SKM-1 (cell line): Measurements from ENCODE around the gene DLX3.

Source experiments
- DNase-seq: peaks from one replicate; lab custom pipeline; 2025; ENCODE audit not compliant: unreplicated experiment; lab: John Stamatoyannopoulos, UW

Gene DLX3

DNA sequence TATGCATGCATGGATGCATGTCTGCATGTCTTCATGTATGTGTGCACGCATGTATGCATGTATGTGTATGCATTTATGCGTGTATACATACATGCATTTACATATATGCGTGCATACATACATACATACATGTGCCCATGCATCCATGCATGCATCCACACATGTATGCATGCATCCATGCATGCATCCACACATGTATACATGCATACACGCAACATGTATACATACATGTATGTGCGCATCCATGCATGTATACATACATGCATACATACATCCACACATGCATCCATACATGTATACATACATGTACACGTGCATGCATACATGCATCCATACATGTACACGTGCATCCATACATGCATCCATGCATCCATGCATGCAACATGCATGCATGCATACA, 29.8 kb upstream of the DLX3 start:
- no peak for DNase-seq

DNA sequence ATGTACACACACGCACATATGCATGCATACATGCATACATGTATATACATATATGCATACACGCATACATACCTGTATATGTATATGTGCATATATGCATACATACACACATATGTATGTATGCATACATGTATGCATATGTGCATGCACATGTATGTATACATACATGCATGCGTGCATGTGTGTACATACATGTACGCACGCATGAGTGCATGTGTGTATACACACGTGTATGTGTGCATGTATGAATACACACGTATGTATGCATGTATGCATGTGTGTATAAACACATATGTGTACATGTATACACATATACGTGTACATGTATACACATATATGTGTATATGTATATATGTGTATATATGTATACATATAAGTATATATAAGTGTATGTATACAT, 28.5 kb upstream of the DLX3 start:
- DNase-seq: no peak

DNA sequence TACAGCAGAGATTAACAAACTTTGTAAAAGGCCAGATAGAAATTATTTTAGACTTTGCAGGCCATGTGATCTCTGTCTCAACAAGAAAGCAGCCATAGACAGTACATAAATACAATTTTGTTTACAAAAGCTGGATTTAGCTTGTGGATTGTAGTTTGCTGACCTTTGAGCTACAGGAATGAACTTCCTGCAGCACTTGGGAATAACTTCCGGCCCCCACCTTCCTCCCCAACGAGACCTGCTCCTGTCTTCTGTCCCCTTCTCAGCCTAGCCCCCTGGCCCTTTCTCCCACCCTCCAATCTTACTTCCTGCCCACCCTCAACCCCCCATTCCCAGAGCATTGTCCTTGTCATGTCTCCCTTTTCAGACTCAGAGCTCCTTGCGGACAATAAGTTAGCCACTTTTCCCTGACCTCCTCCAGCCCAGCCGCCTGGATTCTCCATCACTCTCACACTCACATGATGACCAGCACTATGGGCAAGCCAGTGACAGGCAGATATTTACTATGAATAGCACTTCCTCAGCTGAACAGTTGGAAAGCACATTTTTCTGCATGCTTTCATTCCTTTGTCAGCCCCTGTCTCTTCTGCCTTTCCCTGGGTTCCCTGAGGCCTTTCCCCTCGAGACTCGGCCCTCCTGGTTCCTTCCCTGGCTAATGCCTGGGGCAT, 27.6 kb upstream of the DLX3 start:
- DNase-seq: no peak

DNA sequence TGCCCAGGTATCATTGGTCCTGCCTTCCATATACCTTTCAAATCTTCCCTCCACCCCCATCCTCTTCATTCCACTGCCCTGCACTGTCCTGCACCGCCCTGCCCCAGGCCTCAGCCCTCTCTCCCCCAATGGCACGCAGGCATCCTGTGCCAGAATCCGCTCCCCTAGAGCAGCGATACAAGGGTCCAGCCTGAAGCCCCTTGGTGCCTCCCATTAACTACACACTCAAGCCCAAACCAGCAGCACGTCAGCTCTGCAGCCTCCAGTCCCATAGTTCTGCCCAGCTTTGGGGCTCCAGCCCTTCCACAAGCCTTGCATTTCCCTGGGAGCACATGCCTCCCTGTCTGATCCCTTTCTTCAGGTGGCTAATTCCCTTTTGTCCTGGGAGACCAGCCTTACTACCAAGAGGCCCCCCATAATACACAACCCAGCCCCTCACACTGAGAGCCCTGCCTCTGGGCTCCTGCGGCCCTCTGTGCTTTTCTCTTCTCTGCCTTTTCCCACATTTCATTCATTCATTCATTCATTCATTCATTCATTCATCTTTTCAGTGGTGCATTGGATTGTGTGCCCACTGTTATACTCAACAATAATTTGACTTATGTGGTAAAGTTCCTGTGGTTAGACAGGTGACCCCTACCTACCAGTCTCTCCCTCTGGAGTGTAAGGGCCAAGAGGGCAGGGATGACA, 26.8 kb upstream of the DLX3 start:
- DNase-seq: no peak

DNA sequence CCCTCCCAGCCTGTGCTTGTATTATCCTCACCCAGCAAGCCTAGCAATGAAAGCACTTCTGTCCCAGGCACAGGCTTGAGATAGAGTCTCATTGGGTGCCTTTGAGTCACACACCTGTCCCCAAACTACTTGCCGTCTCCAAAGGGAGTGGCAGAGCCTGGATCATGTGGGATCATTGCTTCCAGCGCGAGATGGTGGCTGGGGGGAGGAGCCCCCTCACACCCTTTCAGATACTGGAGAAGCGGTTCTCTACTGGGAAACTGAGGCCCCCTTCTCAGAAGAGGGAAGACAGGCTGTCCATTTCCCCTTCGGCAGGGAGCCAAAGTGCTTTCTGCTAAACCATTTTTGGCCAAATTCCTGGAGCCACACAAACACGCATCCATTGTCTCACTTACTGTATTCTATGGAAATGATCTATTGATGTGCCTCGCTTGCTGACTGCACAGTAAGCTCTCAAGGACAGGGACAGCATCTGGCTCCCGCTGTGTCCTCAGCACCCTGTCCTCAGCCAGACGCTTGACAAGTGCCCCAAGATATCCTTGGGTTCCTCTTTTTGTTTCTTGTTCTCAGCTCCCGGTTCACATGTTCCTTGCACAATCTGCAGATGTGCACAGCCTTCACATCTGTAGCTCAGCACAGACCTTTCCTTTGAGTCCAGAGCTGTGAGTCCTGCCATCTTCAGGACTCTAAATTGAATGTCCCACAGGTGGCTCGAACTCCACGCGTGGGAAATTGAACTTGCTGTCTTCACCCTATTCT, 26.0 kb upstream of the DLX3 start:
- DNase-seq: peak; percentile 65

DNA sequence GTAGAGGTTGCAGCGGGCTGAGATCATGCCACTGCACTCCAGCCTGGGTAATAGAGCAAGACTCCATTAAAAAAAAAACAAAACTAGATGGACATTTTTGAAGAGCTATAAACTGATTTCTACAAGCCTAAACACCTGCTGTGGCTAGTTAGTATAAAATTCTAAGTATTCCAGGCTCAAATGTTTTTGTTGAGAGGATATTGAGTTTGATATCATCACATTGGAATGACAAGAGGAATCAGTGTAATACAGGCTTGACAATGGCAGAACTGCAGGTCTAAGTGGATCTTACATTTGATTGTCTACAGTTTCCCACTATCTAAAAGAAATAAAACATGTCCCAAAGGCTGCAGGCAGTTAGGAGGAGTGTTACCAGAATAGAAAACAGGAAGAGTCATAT, 23.9 kb upstream of the DLX3 start:
- DNase-seq: no peak

GRCh38 chr17:50015146-50015545, 20.1 kb upstream of the DLX3 start:
- no peak for DNase-seq

DNA sequence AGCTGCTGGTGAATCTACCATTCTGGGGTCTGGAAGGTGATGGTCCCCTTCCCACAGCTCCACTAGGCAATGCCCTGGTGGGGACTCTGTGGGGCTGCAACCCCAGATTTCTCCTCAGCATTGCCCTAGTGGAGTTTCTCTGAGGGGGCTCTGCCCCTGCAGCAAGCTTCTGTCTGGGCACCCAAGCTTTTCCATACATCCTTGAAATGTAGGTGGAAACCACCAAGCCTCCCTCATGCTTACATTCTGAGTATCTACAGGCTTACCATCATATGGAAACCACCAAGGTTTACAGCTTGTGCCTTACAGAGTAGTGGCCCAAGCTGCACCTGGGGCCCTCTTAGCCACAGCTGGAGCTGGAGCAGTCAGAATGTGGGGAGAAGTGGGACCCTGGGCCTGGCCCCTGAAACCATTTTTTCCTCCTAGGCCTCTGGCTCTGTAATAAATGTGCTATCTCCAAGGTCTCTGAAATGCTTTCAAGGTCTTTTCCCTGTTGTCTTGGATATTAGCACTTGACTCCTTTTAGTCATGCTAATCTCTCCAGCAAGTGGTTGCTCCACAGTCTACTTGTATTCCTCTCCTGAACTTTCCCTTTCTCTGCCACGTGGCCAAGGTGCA, 19.6 kb upstream of the DLX3 start:
- DNase-seq: no peak

DNA sequence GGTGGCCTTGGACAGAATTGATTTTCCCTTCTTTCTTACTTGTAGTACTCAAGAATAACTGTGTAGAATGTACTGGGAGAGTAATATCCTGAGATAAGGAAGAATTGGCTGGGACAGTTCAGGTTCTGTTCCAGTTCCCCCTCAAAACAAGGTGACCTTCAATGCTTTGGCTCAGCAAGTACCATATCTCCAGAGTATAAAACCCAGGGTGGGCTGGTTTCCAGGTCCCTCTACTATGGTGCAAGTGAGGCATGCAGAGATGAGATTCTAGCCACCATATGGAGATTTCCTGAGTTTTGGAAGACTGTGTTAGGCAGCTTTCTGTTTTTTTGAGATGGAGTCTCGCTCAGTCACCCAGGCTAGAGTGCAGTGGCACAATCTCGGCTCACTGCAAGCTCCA, 18.1 kb upstream of the DLX3 start:
- DNase-seq: no peak

- DNase-seq: no peak
Measured at GRCh38 chr17:50009282-50009681, 14.3 kb upstream of the DLX3 start.

- DNase-seq: no peak
Measured at GRCh38 chr17:50003911-50004310, 8.9 kb upstream of the DLX3 start.

DNA sequence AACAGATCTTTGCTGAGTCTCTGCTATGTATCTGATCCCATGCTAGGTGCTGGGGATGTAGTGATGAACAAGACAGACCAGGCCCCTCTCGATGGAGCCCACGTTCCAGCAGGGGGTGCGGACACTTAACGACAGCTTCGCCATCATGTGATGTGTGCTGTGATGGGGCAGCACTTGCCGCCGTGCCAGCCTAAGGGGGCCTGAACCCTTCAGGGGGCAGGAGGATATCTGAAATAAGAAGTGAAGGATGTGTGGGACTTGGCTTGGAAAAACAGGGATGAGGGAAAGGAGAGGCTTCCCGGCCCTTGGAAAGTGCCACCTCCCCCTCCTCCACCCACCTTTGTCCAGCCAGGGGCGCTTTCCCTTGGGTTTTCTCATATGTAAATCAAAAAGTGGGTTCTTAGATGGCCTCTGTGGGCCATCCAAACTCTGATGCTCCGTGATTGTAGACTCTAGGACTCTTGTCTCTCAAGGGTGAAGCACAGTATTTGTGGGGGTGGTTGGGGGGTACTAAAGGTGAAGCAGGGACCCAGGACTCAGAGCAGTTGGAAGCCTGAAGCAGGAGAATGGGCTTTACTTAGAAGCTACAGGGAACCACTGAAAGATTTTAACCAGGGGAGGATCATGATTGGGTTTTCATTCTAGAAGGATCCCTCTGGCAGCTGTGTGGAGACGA, 4.0 kb upstream of the DLX3 start:
- DNase-seq: no peak

GRCh38 chr17:49997773-49998703, 3.0 kb upstream of the DLX3 start:
- peak; percentile 85 for DNase-seq

DNA sequence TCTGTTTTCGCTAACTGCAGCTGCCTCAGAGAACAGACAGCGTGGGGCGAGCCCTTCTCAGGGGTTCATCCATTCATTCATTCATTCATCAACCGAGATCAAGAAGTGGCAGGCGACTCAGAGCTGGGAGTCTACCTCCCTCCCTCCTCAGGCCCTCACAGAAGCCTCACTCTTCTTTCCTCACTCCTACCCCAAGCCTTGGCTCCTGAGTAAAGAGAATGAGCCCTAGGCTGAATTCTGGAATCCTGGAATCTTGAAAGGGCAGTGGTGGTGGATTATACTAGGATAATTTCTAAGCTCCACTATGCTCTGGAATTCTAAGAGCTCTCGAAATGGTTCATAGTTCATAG, 2.3 kb upstream of the DLX3 start:
- no peak for DNase-seq

- peak; percentile 25 for DNase-seq
Measured at GRCh38 chr17:49996495-49997300, 1.7 kb upstream of the DLX3 start.

DNA sequence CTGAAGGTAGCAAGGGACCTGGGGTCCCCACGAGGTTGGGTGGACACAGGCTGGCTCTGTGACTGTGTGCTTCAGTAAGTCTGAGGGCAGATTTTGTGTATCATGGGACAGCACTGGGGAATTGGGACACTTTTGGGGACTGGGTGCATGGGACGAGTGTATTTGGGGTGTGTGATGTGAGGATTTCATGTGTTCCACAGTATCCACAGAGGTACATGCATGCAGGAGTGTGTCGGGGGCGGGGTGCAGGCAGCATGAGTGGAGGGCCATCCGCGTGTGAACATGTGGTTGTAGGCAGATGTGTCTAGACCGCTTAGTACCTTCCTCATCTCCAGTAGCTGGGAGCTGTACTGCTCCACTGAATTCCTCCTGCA, 1.1 kb upstream of the DLX3 start:
- no peak for DNase-seq

DNA sequence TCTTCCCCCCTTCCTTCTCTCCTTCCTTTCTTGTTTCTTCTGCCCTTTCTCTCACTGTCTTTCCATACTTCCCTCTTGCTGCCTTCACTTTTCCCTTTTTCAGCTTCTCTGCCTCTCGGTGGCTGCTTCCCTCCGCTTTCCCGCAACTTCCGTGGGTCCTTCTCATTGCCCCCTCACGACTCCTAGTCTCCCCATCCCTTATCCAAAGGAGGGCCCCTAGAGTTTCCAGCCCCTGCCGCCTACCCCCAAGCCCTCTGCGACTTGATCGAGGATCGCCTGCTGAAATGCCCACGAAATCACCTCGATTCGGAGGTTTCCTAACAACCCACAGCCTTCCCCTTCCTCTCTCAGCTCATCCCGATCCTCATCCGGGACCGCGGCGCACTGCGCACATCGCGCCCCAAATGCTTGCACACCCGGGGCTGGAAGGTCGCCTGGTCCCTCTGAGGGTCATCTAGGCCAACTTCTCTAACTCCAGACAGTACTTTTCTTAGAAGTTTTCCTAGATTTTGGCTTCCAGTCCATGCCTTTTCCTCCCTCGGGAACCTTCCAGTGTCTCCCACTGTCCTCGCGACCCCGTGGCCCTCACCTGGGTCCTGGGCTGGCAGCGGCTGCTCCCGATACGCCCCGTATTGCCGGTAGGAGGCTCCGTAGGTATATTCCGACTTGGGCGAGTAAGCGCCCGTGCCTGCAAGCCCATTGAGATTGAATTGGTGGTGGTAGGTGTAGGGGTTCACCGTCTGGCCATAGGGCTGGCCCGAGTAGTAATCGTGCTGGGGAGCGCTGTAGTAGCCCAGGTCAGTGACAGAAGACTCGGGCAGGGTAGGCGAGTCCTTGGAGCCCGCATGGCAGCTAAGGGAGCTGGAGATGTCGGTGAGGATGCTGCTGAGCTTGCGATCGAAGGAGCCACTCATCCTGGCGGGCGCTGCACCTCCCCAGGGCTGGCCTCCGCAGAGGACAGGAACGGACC, 654 bp downstream of the DLX3 start:
- DNase-seq: no peak

GRCh38 chr17:49993423-49994060, 1.5 kb downstream of the DLX3 start:
- no peak for DNase-seq
